A549 (cell line): ENCODE data around the gene TP53RK.

ENCODE experiments used
- CTCF ChIP-seq: fragments of >200 bp; sonication (Bioruptor Twin); formaldehyde crosslinking; IDR thresholded peaks from 3 replicates; pipeline ENCODE4 v1.5.1; 2016
- EP300 ChIP-seq, 2 experiments: fragments of >200 bp; sonication (Bioruptor Twin); formaldehyde crosslinking; IDR thresholded peaks; 2 replicates in 1 of 2; 3 replicates in 1 of 2; pipeline ENCODE4 v1.6.1; 2016 to 2017
- ESRRA ChIP-seq: fragments of 150-350 bp; IDR thresholded peaks from 2 replicates; pipeline ENCODE4 v1.6.1; 2014; ENCODE audit warnings: mild to moderate bottlenecking, low read length, borderline replicate concordance
- FOXS1 ChIP-seq: fragments of 250-450 bp; sonication (Bioruptor Pico); IDR thresholded peaks from 2 replicates; pipeline ENCODE4 v1.5.0; 2020; ENCODE audit warnings: mild to moderate bottlenecking, moderate library complexity
- KDM1A ChIP-seq: fragments of 200-600 bp; sonication (generic); IDR thresholded peaks from 2 replicates; pipeline ENCODE4 v1.6.1; 2016; ENCODE audit warnings: low read depth, mild to moderate bottlenecking
- MAZ ChIP-seq: fragments of 150-350 bp; IDR thresholded peaks from 2 replicates; pipeline ENCODE4 v1.6.1; 2014; ENCODE audit warnings: antibody characterized with exemption, low read depth, low read length, borderline replicate concordance
- PHF8 ChIP-seq: fragments of 200-600 bp; sonication (generic); IDR thresholded peaks from 2 replicates; pipeline ENCODE4 v1.6.1; 2016; ENCODE audit warnings: low read depth, mild to moderate bottlenecking, antibody characterized with exemption, moderate library complexity, borderline replicate concordance
- RAD21 ChIP-seq, 2 experiments: fragments of >200 bp in 1 of 2; sonication (Bioruptor Twin) in 1 of 2; formaldehyde crosslinking in 1 of 2; IDR thresholded peaks in 1 of 2; conservative IDR thresholded peaks in 1 of 2; 2 replicates in 1 of 2; 3 replicates in 1 of 2; pipeline ENCODE4 v1.6.1; 2012 to 2018; ENCODE audit warnings: inconsistent platforms in 1 of 2
- RCOR1 ChIP-seq: fragments of 150-350 bp; IDR thresholded peaks from 2 replicates; pipeline ENCODE4 v1.6.1; 2014; ENCODE audit warnings: antibody characterized with exemption, low read length, low read depth
- TF ChIP-seq, protein P1 (sequence below): IDR thresholded peaks from 2 replicates; pipeline ENCODE4 v1.6.1; 2012
- TF ChIP-seq, protein P2 (sequence below): fragments of 200-600 bp; sonication (generic); IDR thresholded peaks from 2 replicates; pipeline ENCODE4 v1.6.1; 2016; ENCODE audit warnings: antibody characterized with exemption, mild to moderate bottlenecking, moderate library complexity

- TF ChIP-seq KDM1A: no peak
- no peak for TF ChIP-seq FOXS1 (CRISPR knock-in tag)
- no peak for TF ChIP-seq CTCF
- TF ChIP-seq, protein P1, sequence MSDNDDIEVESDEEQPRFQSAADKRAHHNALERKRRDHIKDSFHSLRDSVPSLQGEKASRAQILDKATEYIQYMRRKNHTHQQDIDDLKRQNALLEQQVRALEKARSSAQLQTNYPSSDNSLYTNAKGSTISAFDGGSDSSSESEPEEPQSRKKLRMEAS: no peak
- no peak for TF ChIP-seq MAZ
- TF ChIP-seq EP300 (IDR thresholded peaks at IDR 0.05): no peak
- TF ChIP-seq PHF8: no peak
- no peak for TF ChIP-seq ESRRA
- TF ChIP-seq RCOR1: no peak
- TF ChIP-seq, protein P2, sequence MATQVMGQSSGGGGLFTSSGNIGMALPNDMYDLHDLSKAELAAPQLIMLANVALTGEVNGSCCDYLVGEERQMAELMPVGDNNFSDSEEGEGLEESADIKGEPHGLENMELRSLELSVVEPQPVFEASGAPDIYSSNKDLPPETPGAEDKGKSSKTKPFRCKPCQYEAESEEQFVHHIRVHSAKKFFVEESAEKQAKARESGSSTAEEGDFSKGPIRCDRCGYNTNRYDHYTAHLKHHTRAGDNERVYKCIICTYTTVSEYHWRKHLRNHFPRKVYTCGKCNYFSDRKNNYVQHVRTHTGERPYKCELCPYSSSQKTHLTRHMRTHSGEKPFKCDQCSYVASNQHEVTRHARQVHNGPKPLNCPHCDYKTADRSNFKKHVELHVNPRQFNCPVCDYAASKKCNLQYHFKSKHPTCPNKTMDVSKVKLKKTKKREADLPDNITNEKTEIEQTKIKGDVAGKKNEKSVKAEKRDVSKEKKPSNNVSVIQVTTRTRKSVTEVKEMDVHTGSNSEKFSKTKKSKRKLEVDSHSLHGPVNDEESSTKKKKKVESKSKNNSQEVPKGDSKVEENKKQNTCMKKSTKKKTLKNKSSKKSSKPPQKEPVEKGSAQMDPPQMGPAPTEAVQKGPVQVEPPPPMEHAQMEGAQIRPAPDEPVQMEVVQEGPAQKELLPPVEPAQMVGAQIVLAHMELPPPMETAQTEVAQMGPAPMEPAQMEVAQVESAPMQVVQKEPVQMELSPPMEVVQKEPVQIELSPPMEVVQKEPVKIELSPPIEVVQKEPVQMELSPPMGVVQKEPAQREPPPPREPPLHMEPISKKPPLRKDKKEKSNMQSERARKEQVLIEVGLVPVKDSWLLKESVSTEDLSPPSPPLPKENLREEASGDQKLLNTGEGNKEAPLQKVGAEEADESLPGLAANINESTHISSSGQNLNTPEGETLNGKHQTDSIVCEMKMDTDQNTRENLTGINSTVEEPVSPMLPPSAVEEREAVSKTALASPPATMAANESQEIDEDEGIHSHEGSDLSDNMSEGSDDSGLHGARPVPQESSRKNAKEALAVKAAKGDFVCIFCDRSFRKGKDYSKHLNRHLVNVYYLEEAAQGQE: no peak
- TF ChIP-seq RAD21 (conservative IDR thresholded peaks at IDR 0.05 in 1 of 2, IDR thresholded peaks at IDR 0.05 in 1 of 2): no peak
These were observed 19.0 kb downstream of the TP53RK start for GRCh38 chr20:46670228-46670584.
